CD4-positive, alpha-beta T cell treated with Interleukin-15 for 4 hours (primary cell): Measurements from ENCODE around the gene TRIB2.

Source experiments
- DNase-seq: peaks from one replicate; pipeline ENCODE4 v3.0.0-alpha.2; 2020; ENCODE audit warnings: low spot score

TRIB2 gene

GRCh38 chr2:12720754-12721378 lies 4.1 kb downstream of the TRIB2 start:
- DNase-seq = no peak

- DNase-seq = no peak
Observed at GRCh38 chr2:12721566-12722446, 5.1 kb downstream of the TRIB2 start.

- peak; percentile 10 for DNase-seq
Observed at GRCh38 chr2:12722447-12723316, 5.9 kb downstream of the TRIB2 start.

- DNase-seq = no peak
Observed at GRCh38 chr2:12723736-12724463, 7.2 kb downstream of the TRIB2 start.

- no peak for DNase-seq
Observed at GRCh38 chr2:12725233-12726187, 8.8 kb downstream of the TRIB2 start.

GRCh38 chr2:12726271-12726670 lies 9.5 kb downstream of the TRIB2 start:
- DNase-seq = no peak

GRCh38 chr2:12727065-12727464 lies 10.3 kb downstream of the TRIB2 start:
- DNase-seq = no peak

GRCh38 chr2:12727641-12728040 lies 10.9 kb downstream of the TRIB2 start:
- no peak for DNase-seq

GRCh38 chr2:12728221-12728777 lies 11.6 kb downstream of the TRIB2 start:
- peak; percentile 53 for DNase-seq

GRCh38 chr2:12730265-12730664 lies 13.5 kb downstream of the TRIB2 start:
- no peak for DNase-seq

GRCh38 chr2:12731701-12732280 lies 15.1 kb downstream of the TRIB2 start:
- DNase-seq = no peak

GRCh38 chr2:12732651-12733050 lies 15.9 kb downstream of the TRIB2 start:
- DNase-seq = no peak

GRCh38 chr2:12733846-12734245 lies 17.1 kb downstream of the TRIB2 start:
- DNase-seq = no peak

- no peak for DNase-seq
Observed at GRCh38 chr2:12734914-12735654, 18.3 kb downstream of the TRIB2 start.

- no peak for DNase-seq
Observed at GRCh38 chr2:12737297-12737696, 20.6 kb downstream of the TRIB2 start.

GRCh38 chr2:12737738-12738485 lies 21.2 kb downstream of the TRIB2 start:
- DNase-seq = no peak

- no peak for DNase-seq
Observed at GRCh38 chr2:12739721-12740254, 23.1 kb downstream of the TRIB2 start.

GRCh38 chr2:12741380-12741779 lies 24.6 kb downstream of the TRIB2 start:
- no peak for DNase-seq
